Suppressor macrophage treated with lipopolysaccharide for 4 hours (primary cell): ENCODE measurements around the gene SORBS2.

Experiments used
- DNase-seq: peaks from one replicate; pipeline ENCODE4 v3.0.0-alpha.2; 2020

SORBS2 gene

DNA sequence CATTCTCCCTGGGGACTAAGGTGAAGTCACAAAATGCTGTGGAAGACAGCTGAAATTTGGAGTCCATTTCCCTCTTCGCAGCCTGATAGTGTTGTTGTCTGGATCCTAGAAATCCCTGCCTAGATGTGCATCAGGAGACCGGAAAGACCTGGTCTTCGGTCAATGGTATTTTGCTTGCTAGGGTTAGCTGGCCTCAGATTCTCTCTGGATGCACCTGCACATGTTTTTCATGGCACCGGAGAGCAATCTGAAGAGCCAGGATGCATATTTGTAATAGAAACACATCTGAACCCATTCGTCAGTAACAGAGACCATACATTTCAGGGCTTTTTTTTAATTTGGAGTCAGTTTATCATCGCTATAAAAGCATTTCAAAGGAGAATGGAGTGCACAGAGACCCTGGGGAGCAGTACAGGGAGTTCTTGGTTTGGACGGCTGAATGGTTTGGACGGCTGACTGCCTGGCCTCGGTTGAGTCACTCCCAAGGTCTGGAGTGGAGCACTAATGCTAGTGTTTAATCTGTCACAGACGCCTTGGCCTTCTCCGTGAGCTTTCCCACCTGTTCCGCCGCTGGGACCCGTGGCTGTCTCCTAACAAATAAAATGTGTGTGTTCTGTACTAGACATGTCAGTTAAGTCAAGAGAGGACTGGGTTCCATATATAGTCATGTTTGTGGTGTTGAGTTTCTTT, 269.2 kb downstream of the SORBS2 start:
- DNase-seq = no peak

DNA sequence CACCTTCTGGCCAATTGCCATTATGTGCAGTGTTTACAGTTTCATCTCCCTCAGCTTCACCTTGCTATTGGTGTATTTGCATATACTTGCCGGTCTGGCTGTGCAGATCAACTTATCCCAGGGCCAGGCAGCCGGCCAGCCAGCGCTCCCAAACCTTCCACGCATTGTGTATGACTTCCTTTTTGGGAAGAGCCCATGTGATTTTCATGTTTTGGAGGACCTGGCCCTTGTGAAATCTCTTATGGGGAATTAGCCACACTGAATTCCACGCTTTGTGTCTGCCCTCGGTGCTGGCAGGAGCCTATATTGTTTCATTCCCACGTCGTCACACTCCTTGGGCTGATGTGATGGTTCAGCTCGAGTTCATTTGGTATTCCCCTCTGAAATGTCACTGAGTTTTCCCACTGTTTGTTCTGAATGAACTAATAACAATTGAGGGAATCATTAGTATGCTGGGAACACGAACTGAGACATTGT, 270.7 kb downstream of the SORBS2 start:
- DNase-seq = no peak

DNA sequence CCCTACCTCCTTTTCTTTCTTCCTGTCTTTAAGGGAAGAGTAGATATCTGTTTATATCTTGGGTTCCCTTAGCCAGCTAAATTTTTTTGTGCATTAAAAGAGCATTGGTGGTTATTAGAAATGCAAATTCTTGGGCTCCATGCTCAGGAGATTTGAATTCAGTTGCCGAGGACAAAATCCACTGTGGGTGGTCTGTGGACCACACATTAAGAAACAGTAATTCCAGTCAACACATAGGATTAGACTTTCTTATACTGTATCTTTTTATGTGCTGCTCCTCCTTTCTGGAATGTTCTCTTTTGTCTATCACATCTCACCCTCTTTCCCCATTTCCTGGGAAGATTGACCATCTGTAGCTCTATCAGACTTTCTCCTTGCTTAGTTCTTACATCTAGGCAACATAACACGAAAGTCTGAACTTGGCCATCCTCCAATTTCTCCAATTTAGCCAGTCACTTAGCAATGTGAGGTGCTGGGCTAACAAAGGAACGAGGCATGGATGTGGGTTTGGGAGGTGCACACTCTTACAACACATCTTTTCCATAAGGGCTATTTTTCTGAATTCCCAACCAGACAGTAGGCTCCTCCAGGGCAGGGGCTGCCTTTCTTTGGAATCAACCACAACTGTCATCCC, 271.4 kb downstream of the SORBS2 start:
- DNase-seq = no peak

DNA sequence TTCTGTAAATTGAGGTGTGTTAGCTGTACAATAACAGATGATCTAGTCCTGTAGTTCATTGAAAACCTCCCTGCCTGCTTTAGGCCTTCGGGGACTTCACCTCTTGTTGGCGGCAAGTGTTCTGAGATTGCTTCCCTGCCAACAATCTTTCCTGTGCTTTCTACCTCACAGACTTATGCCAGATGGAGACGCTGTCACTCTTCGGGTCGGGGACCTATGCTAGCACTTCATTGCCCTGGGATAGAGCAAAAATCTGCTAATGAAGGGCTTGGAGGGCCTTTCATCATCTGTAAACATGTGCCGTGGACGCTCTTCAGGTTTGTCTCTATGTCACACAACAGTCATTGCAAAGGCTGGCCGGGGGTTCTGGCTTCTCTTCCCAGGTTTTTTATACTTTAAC, 272.0 kb downstream of the SORBS2 start:
- no peak for DNase-seq

DNA sequence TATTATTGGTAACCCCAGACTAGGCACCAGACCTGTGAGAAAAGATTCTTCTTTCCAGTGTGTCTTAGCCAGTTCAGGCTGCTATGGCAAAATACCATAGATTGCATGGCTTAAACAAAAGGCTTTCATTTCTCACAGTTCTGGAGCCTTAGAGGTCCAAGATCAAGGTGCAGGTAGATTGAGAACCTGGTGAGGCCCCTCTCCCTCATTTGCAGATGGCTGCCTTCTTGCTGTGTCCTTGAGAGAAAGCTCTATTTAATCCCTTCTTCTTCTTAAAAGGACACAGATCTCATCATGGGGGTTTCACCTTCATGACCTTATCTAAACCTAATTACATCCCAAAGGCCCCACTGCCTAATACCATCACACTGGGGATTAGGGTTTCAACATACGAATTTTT, 273.2 kb downstream of the SORBS2 start:
- no peak for DNase-seq

DNA sequence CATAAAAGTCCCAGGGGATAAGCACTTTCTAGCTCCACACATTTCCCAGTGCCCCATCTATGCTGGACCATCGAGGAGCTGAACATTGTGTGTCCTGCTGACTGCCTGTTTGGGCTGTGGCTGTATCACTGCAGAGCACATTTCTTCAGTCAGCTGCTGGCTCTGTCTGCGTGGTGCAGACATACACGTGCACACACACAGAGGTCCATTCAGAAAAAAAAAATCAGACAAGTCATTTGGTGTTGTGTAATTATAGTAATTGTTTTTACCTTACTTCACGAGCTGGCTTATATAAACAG, 275.6 kb downstream of the SORBS2 start:
- no peak for DNase-seq

DNA sequence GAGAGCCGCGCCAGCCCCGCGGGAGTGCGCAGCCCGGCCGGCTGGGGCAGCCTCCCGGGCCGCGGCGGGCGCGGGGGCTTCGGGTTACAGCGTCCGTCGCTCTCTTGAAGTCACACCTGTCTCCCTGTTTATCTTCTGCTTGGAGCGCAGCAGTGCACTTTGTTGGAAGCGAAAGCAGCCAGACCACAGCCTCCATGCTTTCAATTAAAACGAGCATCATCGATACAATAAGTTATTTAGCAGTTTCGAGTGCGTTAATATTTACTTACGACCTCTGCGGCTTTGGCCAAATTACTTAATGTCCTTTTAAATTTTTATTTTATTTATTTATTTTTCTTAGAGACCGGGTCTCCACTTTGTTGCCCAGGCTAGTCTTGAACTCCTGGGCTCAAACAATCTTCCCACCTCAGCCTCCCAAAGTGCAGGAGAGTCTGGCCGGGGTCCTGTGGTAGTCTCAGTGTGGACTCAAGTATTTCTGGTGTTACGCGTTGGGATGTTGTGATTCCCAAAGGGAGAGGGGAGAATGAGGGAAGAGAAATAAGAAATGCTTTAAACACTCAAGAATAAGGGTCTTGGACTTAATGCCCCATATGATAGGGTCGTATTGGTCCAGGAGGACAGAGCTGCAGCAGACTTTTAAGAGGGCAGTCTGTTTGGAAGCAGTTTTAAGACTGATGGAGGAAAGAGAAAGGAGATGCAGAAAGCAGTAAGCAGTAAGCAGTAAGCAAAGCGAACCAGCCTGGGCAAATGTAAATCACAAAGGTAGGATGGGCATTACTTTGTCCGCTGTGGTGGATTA, 276.2 kb downstream of the SORBS2 start:
- DNase-seq = no peak
